Measurements from ENCODE around the gene SPTBN4. TPM values are rescaled to one million over a fixed set of nuclear protein-coding genes. Genes with fewer than 3 reads are reported as not detected.

SPTBN4 gene
- total and polyA plus RNA-seq, 10 of the 15 experiments (the other 5 are each of a cell fraction or from before 2014, with no cell fraction given): 0.04 to 1.1 (median 0.34) TPM; not detected in 1

- no peak for TF ChIP-seq CUX1 (IDR thresholded peaks at IDR 0.05; ENCODE audit: insufficient replicate concordance, low read depth, low read length)
- TF ChIP-seq PKNOX1 (IDR thresholded peaks at IDR 0.05): no peak
- TF ChIP-seq KDM1A (IDR thresholded peaks at IDR 0.05; ENCODE audit: borderline replicate concordance): no peak
- TF ChIP-seq TAF1 (IDR thresholded peaks at IDR 0.05; ENCODE audit: borderline replicate concordance, low read depth, low read length): no peak
- no peak for TF ChIP-seq SREBF2 (IDR thresholded peaks at IDR 0.05; ENCODE audit: low read length)
- TF ChIP-seq BMI1 (IDR thresholded peaks at IDR 0.05; ENCODE audit: borderline replicate concordance): no peak
- peak in 1 of 2 experiments; percentile 48; a peak in 1 of 4 replicates for TF ChIP-seq BHLHE40 (IDR thresholded peaks at IDR 0.05; ENCODE audit: borderline replicate concordance in 1 of 2, low read depth in 2 of 2, low read length in 1 of 2)
- TF ChIP-seq GATAD2B (conservative IDR thresholded peaks at IDR 0.05; ENCODE audit: low read depth): 0 out of 2 replicates have a peak, but pooled peaks have one; percentile 31
Observed at GRCh38 chr19:40598121-40598917, 131.5 kb downstream of the SPTBN4 start (continued).
